GM21381 (cell line): Measurements from ENCODE around the gene DHCR7.

Experiments
- ATAC-seq: cut with Tn5 transposase; IDR thresholded peaks from one replicate; pipeline ENCODE4 v1.9.1; 2021; ENCODE audit warnings: mild to moderate bottlenecking, moderate library complexity; ENCODE audit not compliant: unreplicated experiment

Gene DHCR7

GRCh38 chr11:71458146-71459070 is 10.2 kb upstream of the DHCR7 start:
- no peak for ATAC-seq

- no peak for ATAC-seq
These were observed 8.6 kb upstream of the DHCR7 start for GRCh38 chr11:71456831-71457230.

- no peak for ATAC-seq
These were observed 8.1 kb upstream of the DHCR7 start for GRCh38 chr11:71456294-71456693.

GRCh38 chr11:71454470-71455113 is 6.4 kb upstream of the DHCR7 start:
- ATAC-seq, result no peak

GRCh38 chr11:71453918-71454304 is 5.7 kb upstream of the DHCR7 start:
- no peak for ATAC-seq

- ATAC-seq, result peak; percentile 53
These were observed 5.1 kb upstream of the DHCR7 start, which contains the start of gene NADSYN1 for GRCh38 chr11:71453037-71453917. Gene NADSYN1, plus strand, starts transcription at chr11:71453203. Its CDS starts 94 bp downstream, at chr11:71453297.

GRCh38 chr11:71452199-71453036 is 4.2 kb upstream of the DHCR7 start:
- ATAC-seq, result peak; percentile 1

- ATAC-seq, result no peak
These were observed 3.5 kb upstream of the DHCR7 start for GRCh38 chr11:71451596-71452198.

- no peak for ATAC-seq
These were observed 2.7 kb upstream of the DHCR7 start for GRCh38 chr11:71450939-71451338.

GRCh38 chr11:71450507-71450906 is 2.3 kb upstream of the DHCR7 start:
- ATAC-seq, result no peak

GRCh38 chr11:71449596-71449995 is 1.4 kb upstream of the DHCR7 start:
- ATAC-seq, result no peak

GRCh38 chr11:71447791-71448256 is 369 bp downstream of the DHCR7 start:
- ATAC-seq, result no peak

GRCh38 chr11:71446942-71447688 is 1.1 kb downstream of the DHCR7 start:
- no peak for ATAC-seq

- no peak for ATAC-seq
These were observed 2.0 kb downstream of the DHCR7 start for GRCh38 chr11:71446150-71446549.

- ATAC-seq, result no peak
These were observed 3.4 kb downstream of the DHCR7 start for GRCh38 chr11:71444811-71445210.

- no peak for ATAC-seq
These were observed 4.3 kb downstream of the DHCR7 start for GRCh38 chr11:71443736-71444445.

GRCh38 chr11:71442880-71443279 is 5.3 kb downstream of the DHCR7 start:
- no peak for ATAC-seq

GRCh38 chr11:71442123-71442522 is 6.1 kb downstream of the DHCR7 start:
- no peak for ATAC-seq
